ENCODE measurements around the gene ERCC3.
"Not testable (repeated sequence)": the region's sequence is repeated elsewhere in the genome, so short reads cannot be mapped to it uniquely, and the experiment has no call there.

Gene ERCC3

DNA sequence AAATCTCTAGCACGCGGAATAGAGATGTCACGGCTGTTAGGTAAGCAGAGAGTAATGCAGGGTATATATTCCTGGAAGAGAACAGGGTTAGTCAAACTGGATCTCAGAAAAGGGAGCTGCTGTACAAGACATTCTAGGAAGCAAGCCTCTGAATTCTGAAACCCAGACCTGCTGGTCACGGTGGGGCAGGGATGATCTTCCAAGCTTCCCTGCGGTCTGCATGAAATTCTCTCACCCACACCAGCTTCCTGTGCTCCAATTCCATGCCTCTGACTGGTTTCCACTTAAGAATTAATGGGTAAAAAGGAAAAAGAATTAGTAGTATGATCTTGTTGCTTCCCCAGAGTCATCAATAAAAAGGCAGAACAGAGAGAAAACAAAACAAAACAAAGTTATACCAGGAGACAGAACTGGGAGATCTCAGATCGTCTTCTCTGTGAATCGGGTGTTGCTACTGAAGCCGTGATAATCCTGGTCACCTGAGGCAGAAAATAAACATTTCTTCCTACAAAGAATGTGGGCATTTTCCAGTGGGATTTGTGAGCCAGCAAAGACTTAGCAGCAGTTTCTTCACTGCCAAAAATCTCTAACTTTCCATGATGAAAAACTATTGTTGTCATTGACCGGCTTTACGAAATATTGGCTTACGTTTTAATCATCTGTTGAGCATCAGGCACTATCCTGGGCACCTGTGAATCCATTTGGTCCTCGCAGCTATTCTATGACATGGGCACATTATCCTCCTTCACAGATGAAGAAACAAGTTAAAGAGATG is 68.6 kb downstream of the ERCC3 start:
- no peak for DNase-seq

GRCh38 chr2:127224135-127224534 is 69.8 kb downstream of the ERCC3 start:
- not testable (repeated sequence) for DNase-seq

- DNase-seq = no peak
Measured at GRCh38 chr2:127220768-127221527, 73.0 kb downstream of the ERCC3 start.

- DNase-seq = peak; percentile 57
Measured at GRCh38 chr2:127220102-127220767, 73.7 kb downstream of the ERCC3 start, which contains the start of gene CYP27C1. TSS of gene CYP27C1 (minus strand) at chr2:127220299. CDS start at chr2:127220270, 29 bp downstream.

GRCh38 chr2:127219171-127220070 is 74.5 kb downstream of the ERCC3 start:
- DNase-seq = peak; percentile 64

GRCh38 chr2:127218812-127219170 is 75.2 kb downstream of the ERCC3 start:
- no peak for DNase-seq

GRCh38 chr2:127217470-127218325 is 76.2 kb downstream of the ERCC3 start:
- DNase-seq = no peak

DNA sequence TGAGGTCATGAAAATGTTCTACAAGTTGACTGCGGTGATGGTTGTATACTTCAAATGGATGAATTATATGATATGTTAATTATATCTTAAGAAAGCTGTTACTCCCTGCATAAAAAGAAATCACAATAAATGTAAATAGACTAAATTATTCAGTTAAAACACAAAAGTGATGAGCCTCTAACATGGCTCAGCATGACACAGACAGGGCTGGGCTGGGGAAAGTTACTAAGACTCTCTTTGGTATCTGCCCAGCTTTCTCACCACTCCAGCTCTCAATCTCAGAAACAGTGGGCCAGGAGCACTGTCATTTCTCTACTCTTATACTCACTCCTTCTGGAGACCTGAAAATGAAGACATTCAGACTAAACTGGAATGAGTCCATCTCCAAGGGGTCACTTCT is 77.4 kb downstream of the ERCC3 start:
- DNase-seq = no peak

DNA sequence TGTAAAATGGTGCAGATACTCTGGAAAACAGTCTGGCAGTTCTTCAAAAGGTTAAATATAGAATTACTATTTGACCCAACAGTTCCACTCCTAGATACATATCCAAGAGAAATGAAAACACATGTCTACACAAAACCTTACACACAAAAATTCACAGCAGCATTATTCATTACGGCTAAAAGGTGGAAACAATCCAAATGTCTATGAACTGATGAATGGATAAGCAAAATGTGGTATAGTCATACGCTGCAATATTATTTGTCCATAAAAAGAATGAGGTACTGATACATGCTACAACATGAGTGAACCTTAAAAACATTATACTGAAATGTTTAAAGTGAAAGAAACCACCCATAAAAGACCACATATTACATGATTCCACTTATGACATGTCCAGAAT is 77.8 kb downstream of the ERCC3 start:
- DNase-seq = no peak

DNA sequence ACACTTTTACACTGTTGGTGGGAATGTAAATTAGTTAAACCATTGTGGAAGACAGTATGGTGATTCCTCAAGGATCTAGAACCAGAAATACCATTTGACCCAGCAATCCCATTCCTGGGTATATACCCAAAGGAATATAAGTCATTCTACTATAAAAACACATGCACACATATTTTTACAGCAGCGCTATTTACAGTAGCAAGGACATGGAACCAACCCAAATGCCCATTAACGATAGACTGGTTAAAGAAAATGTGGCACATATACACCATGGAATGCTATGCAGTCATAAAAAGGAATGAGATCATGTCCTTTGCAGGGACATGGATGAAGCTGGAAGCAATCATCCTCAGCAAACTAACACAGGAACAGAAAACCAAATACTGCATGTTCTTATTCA is 79.7 kb downstream of the ERCC3 start:
- not testable (repeated sequence) for DNase-seq

DNA sequence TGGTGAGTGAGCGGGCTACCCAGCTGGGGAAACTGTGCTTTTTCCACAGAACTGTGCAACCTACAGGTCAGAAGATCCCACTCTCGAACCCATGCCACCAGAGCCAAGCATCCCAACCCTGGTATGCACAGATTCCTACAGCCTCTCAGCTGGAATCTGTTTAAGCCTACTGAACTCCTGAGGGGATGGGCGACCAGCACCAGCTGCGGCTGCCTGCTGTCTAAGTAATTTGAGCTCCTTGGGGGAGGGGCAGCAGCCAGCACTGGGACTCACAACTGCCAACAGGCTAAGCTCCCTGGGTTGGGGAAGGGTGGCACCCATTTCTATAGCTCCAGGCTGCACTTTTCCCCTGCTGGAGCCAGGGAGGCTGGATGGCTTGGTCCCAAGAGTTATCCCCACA is 85.6 kb downstream of the ERCC3 start:
- DNase-seq = no peak

All from activated CD8-positive, alpha-beta memory T cell treated with anti-CD3 and anti-CD28 coated beads, Interleukin-2, amount 50 U/mL, for 48 hours (primary cell).